GM23338 (cell line): ENCODE data around the gene TULP3. TPM values are rescaled to one million over a fixed set of nuclear protein-coding genes. Genes with fewer than 3 reads are reported as not detected.

ENCODE experiments used
- ATAC-seq: fragments of 200-7000 bp; cut with Tn5 transposase; 3 replicates; pipeline ENCODE4 v1.9.1; 2020
- DNase-seq: peaks from one replicate; pipeline ENCODE4 v3.0.0-alpha.2; 2015; ENCODE audit warnings: low spot score
- H2AFZ ChIP-seq: fragments of 200-600 bp; sonication (generic); 2 replicates; pipeline ENCODE4 v1.8.0; 2016; ENCODE audit warnings: antibody characterized with exemption, mild to moderate bottlenecking, moderate library complexity
- H3F3A ChIP-seq: fragments of 200-600 bp; sonication (generic); replicated peaks from 2 replicates; pipeline ENCODE4 v1.8.0; 2017; ENCODE audit warnings: antibody characterized with exemption, mixed run types, low read depth
- H3K27ac ChIP-seq: fragments of 200-600 bp; sonication (generic); 2 replicates; pipeline ENCODE4 v1.6.1; 2016; ENCODE audit warnings: low read depth
- H3K27me3 ChIP-seq: fragments of 200-600 bp; sonication (generic); 2 replicates; pipeline ENCODE4 v1.8.0; 2016; ENCODE audit warnings: mild to moderate bottlenecking, mixed run types, moderate library complexity; ENCODE audit not compliant: insufficient read depth
- H3K36me3 ChIP-seq: fragments of 200-600 bp; sonication (generic); 2 replicates; pipeline ENCODE4 v1.8.0; 2016; ENCODE audit warnings: mild to moderate bottlenecking; ENCODE audit not compliant: insufficient read depth
- H3K4me1 ChIP-seq: fragments of 200-600 bp; sonication (generic); 2 replicates; pipeline ENCODE4 v1.8.0; 2016; ENCODE audit warnings: mild to moderate bottlenecking, moderate library complexity; ENCODE audit not compliant: insufficient read depth
- H3K4me2 ChIP-seq: fragments of 200-600 bp; sonication (generic); 2 replicates; pipeline ENCODE4 v1.7.1; 2017; ENCODE audit warnings: mixed run types
- H3K4me3 ChIP-seq: fragments of 200-600 bp; sonication (generic); 2 replicates; pipeline ENCODE4 v1.6.1; 2016; ENCODE audit warnings: mixed run types
- H3K79me2 ChIP-seq: fragments of 200-600 bp; sonication (generic); replicated peaks from 2 replicates; pipeline ENCODE4 v1.8.0; 2017; ENCODE audit warnings: mild to moderate bottlenecking; ENCODE audit not compliant: insufficient read depth
- H3K9me2 ChIP-seq: fragments of 200-600 bp; sonication (generic); 2 replicates; pipeline ENCODE4 v1.8.0; 2017; ENCODE audit not compliant: insufficient read depth
- H4K20me1 ChIP-seq: fragments of 200-600 bp; sonication (generic); replicated peaks from 2 replicates; pipeline ENCODE4 v1.8.0; 2017; ENCODE audit warnings: mild to moderate bottlenecking; ENCODE audit not compliant: insufficient read depth
- H3K27ac Mint-ChIP-seq: 2 replicates; pipeline ENCODE4 v1.8.0; 2020; ENCODE audit warnings: inconsistent platforms, mild to moderate bottlenecking, moderate library complexity, mixed read lengths
- H3K27me3 Mint-ChIP-seq: 3 replicates; pipeline ENCODE4 v1.8.0; 2022; ENCODE audit warnings: low read depth, mild to moderate bottlenecking, moderate library complexity, mixed read lengths, inconsistent platforms; ENCODE audit not compliant: insufficient read depth, poor library complexity
- H3K36me3 Mint-ChIP-seq: 3 replicates; pipeline ENCODE4 v1.8.0; 2021; ENCODE audit warnings: low read depth, mild to moderate bottlenecking, inconsistent platforms, moderate library complexity, mixed read lengths
- H3K4me1 Mint-ChIP-seq: 3 replicates; pipeline ENCODE4 v1.8.0; 2020; ENCODE audit warnings: mild to moderate bottlenecking, inconsistent platforms, mixed read lengths
- H3K4me3 Mint-ChIP-seq: 3 replicates; pipeline ENCODE4 v1.8.0; 2021; ENCODE audit warnings: moderate library complexity, mild to moderate bottlenecking, inconsistent platforms, mixed read lengths
- H3K9me3 Mint-ChIP-seq: 3 replicates; pipeline ENCODE4 v1.8.0; 2020; ENCODE audit warnings: moderate library complexity, mild to moderate bottlenecking, inconsistent platforms, mixed read lengths
- CREB1 ChIP-seq: fragments of 250-450 bp; sonication (Bioruptor Pico); IDR thresholded peaks from 2 replicates; pipeline ENCODE4 v1.5.0; 2020; ENCODE audit warnings: low read depth, mild to moderate bottlenecking, moderate library complexity
- ETS1 ChIP-seq: IDR thresholded peaks from 2 replicates; pipeline ENCODE4 v1.6.1; 2016; ENCODE audit warnings: antibody characterized with exemption
- EZH2 ChIP-seq: fragments of 200-600 bp; sonication (generic); IDR thresholded peaks from one replicate; pipeline ENCODE4 v1.8.0; 2017; ENCODE audit warnings: antibody characterized with exemption, mild to moderate bottlenecking, low read depth; ENCODE audit not compliant: unreplicated experiment
- EZH2phosphoT487 ChIP-seq: fragments of 200-600 bp; sonication (generic); IDR thresholded peaks from one replicate; pipeline ENCODE4 v1.8.1; 2018; ENCODE audit warnings: antibody characterized with exemption; ENCODE audit not compliant: unreplicated experiment
- NANOG ChIP-seq: IDR thresholded peaks from 2 replicates; pipeline ENCODE4 v1.6.1; 2016; ENCODE audit warnings: antibody characterized with exemption, borderline replicate concordance
- POLR2AphosphoS5 ChIP-seq: IDR thresholded peaks from 2 replicates; pipeline ENCODE4 v1.6.1; 2016; ENCODE audit warnings: antibody characterized with exemption, low read depth
- REST ChIP-seq: IDR thresholded peaks from one replicate; pipeline ENCODE4 v1.6.1; 2018; ENCODE audit warnings: antibody characterized with exemption; ENCODE audit not compliant: unreplicated experiment
- ZNF114 ChIP-seq: fragments of 250-450 bp; sonication (Bioruptor Pico); IDR thresholded peaks from 2 replicates; pipeline ENCODE4 v1.5.0; 2020; ENCODE audit warnings: mild to moderate bottlenecking, moderate library complexity
- ZNF462 ChIP-seq: fragments of 250-450 bp; sonication (Bioruptor Pico); IDR thresholded peaks from 2 replicates; pipeline ENCODE4 v1.5.0; 2020; ENCODE audit warnings: mild to moderate bottlenecking, moderate library complexity
- polyA plus RNA-seq: library from polyadenylated mRNA; unstranded; fragments of >200 nt; fragmentation: Nextera tagmentation; extraction: Ambion mirVana; gene quantifications from 2 replicates; pipeline ENCODE4 v1.2.1, GENCODE V29; 2016
- total RNA-seq: library from RNA; depleted of rRNA; stranded (reverse); fragments of >200 nt; shearing (Covaris generic); gene quantifications from 2 replicates; pipeline ENCODE4 v1.2.3, GENCODE V29; 2014

Gene TULP3
- total and polyA plus RNA-seq, 2 experiments from 2014 or later = 15.1 to 18.8 TPM

GRCh38 chr12:2860170-2860569 is 30.5 kb upstream of the TULP3 start (continued):
- no peak for TF ChIP-seq ZNF462 (CRISPR knock-in tag)
- TF ChIP-seq REST = no peak
- TF ChIP-seq NANOG = no peak
- TF ChIP-seq EZH2 = no peak
- no peak for TF ChIP-seq POLR2AphosphoS5

- H3K4me3 Mint-ChIP-seq = no peak overlapping the region
- Histone ChIP-seq H2AFZ (no peak overlapping the region), H4K20me1 (peaks cover 2% of the 10 kb centered on the region; the same call in 1 of the 2 replicates), H3K27ac (no peak overlapping the region), H3K4me1 (no peaks in the 10 kb centered on the region), H3F3A (0 out of 2 replicates have a peak, but pooled peaks cover 2% of the 10 kb centered on the region), H3K79me2 (no peaks in the 10 kb centered on the region), H3K27me3 (no peaks in the 10 kb centered on the region), H3K4me3 (no peak overlapping the region), H3K36me3 (peaks cover 38% of the 10 kb centered on the region), H3K9me2 (no peaks in the 10 kb centered on the region), H3K4me2 (no peak overlapping the region)
- no peak overlapping the region for H3K27ac Mint-ChIP-seq
- ATAC-seq (no peak), DNase-seq (no peak)
- no peaks in the 10 kb centered on the region for H3K9me3 Mint-ChIP-seq
- peaks cover 3% of the 10 kb centered on the region; the same call in 1 of the 3 replicates for H3K4me1 Mint-ChIP-seq
- H3K36me3 Mint-ChIP-seq = peaks cover 94% of the 10 kb centered on the region
- peaks cover 7% of the 10 kb centered on the region for H3K27me3 Mint-ChIP-seq
- TF ChIP-seq CREB1 (CRISPR knock-in tag) (no peak), EZH2 (no peak), POLR2AphosphoS5 (no peak), REST (no peak), ETS1 (no peak), ZNF114 (CRISPR knock-in tag) (no peak), NANOG (no peak), EZH2phosphoT487 (no peak)
Observed at GRCh38 chr12:2862876-2863275, 27.8 kb upstream of the TULP3 start.
